BE2C (cell line): ENCODE data around the gene SPATA20. TPM values are rescaled to one million over a fixed set of nuclear protein-coding genes. Genes with fewer than 3 reads are reported as not detected.

Experiments used
- DNase-seq: peaks from one replicate; pipeline ENCODE4 v3.0.0-alpha.2; 2020
- H3K27me3 ChIP-seq: fragments of 250-450 bp; sonication (Bioruptor Pico); 2 replicates; pipeline ENCODE4 v1.5.1; 2020; ENCODE audit warnings: mild to moderate bottlenecking
- H3K36me3 ChIP-seq: fragments of 250-450 bp; sonication (Bioruptor Pico); 2 replicates; pipeline ENCODE4 v1.5.1; 2020; ENCODE audit warnings: mild to moderate bottlenecking
- H3K4me1 ChIP-seq: fragments of 250-450 bp; sonication (Bioruptor Pico); 2 replicates; pipeline ENCODE4 v1.5.1; 2020
- H3K4me3 ChIP-seq: 2 replicates; pipeline ENCODE4 v1.5.1; 2011; ENCODE audit warnings: low read depth, low read length
- H3K9me3 ChIP-seq: fragments of 250-450 bp; sonication (Bioruptor Pico); 2 replicates; pipeline ENCODE4 v1.5.1; 2020
- CTCF ChIP-seq: IDR thresholded peaks from 2 replicates; pipeline ENCODE4 v1.5.1; 2012; ENCODE audit warnings: mild to moderate bottlenecking, low read depth, low read length
- polyA plus RNA-seq: library from polyadenylated mRNA; unstranded; fragments of >200 nt; gene quantifications from one replicate; pipeline ENCODE4 v1.2.1, GENCODE V29; 2012; ENCODE audit warnings: low read depth, missing spikeins; ENCODE audit not compliant: insufficient read length, insufficient read depth

The SPATA20 gene
- 107 TPM for polyA plus RNA-seq

GRCh38 chr17:50547035-50547735 is at the start of gene SPATA20:
SPATA20 (plus strand) TSS chr17:50547174; CDS start chr17:50547209, 35 bp downstream.
- peak; percentile 96 for DNase-seq
- peaks cover 8% of the 10 kb centered on the region for H3K4me1 ChIP-seq
- no peaks in the 10 kb centered on the region for H3K9me3 ChIP-seq

GRCh38 chr17:50498021-50498874 is 48.7 kb upstream of the SPATA20 start:
- DNase-seq = no peak
- H3K4me1 ChIP-seq = no peaks in the 10 kb centered on the region
- TF ChIP-seq CTCF = no peak

More at GRCh38 chr17:50547035-50547735, at the start of gene SPATA20:
- peak within 1 kb of the TSS; percentile 70 for H3K4me3 ChIP-seq
- peak; percentile 96 for TF ChIP-seq CTCF
- no peaks in the 10 kb centered on the region for H3K27me3 ChIP-seq
- no peaks in the 10 kb centered on the region for H3K36me3 ChIP-seq

GRCh38 chr17:50499270-50499669 is 47.7 kb upstream of the SPATA20 start:
- no peak for DNase-seq
- Histone ChIP-seq H3K27me3 (no peaks in the 10 kb centered on the region), H3K4me1 (no peaks in the 10 kb centered on the region), H3K9me3 (no peaks in the 10 kb centered on the region), H3K4me3 (no peak overlapping the region), H3K36me3 (no peaks in the 10 kb centered on the region)
- no peak for TF ChIP-seq CTCF

More at GRCh38 chr17:50498021-50498874, 48.7 kb upstream of the SPATA20 start:
- H3K27me3 ChIP-seq = no peaks in the 10 kb centered on the region
- no peak overlapping the region for H3K4me3 ChIP-seq
- no peaks in the 10 kb centered on the region for H3K36me3 ChIP-seq
- H3K9me3 ChIP-seq = no peaks in the 10 kb centered on the region

GRCh38 chr17:50499721-50500120 is 47.3 kb upstream of the SPATA20 start:
- H3K9me3 ChIP-seq = no peaks in the 10 kb centered on the region
- no peak for TF ChIP-seq CTCF
- H3K4me3 ChIP-seq = no peak overlapping the region
- no peaks in the 10 kb centered on the region for H3K4me1 ChIP-seq
- H3K27me3 ChIP-seq = no peaks in the 10 kb centered on the region
- DNase-seq = no peak
- no peaks in the 10 kb centered on the region for H3K36me3 ChIP-seq

- H3K27me3 ChIP-seq = no peaks in the 10 kb centered on the region
- H3K4me3 ChIP-seq = no peak overlapping the region
- H3K4me1 ChIP-seq = no peaks in the 10 kb centered on the region
- H3K9me3 ChIP-seq = no peaks in the 10 kb centered on the region
- DNase-seq = no peak
- TF ChIP-seq CTCF = peak; percentile 60
- no peaks in the 10 kb centered on the region for H3K36me3 ChIP-seq
Observed at GRCh38 chr17:50501054-50501453, 45.9 kb upstream of the SPATA20 start.
